OCI-LY3 (cell line): ENCODE data around the gene EIF4G3.

ENCODE experiments used
- CTCF ChIP-seq: fragments of 200-600, 300-600 bp; sonication (generic); IDR thresholded peaks from 2 replicates; pipeline ENCODE4 v1.5.1; 2014; ENCODE audit warnings: antibody characterized with exemption, low read length, low read depth
- EZH2phosphoT487 ChIP-seq: fragments of 200-600 bp; shearing (Covaris generic); IDR thresholded peaks from 2 replicates; pipeline ENCODE4 v1.6.1; 2018; ENCODE audit warnings: antibody characterized with exemption, mixed run types, low read depth

GRCh38 chr1:20993716-20994575 is 182.8 kb downstream of the EIF4G3 start:
- TF ChIP-seq CTCF (no peak), EZH2phosphoT487 (no peak)
